Esophagus squamous epithelium (tissue), 4 donors: ENCODE measurements around the gene SMARCA2.

Experiments
- POLR2A ChIP-seq, 4 donors: fragments of 450-650 bp; IDR thresholded peaks; one replicate each; pipeline ENCODE4 v1.6.1; 2017; ENCODE audit warnings: antibody characterized with exemption in 4 of 4, mild to moderate bottlenecking in 4 of 4, moderate library complexity in 3 of 4
- TF ChIP-seq, protein P1 (sequence below), 6 experiments: fragments of 450-650 bp in 4 of 6; fragments of 200-600 bp in 2 of 6; sonication (generic) in 2 of 6; IDR thresholded peaks; one replicate each; pipeline ENCODE4 v1.5.1; 2016 to 2019; ENCODE audit warnings: antibody characterized with exemption in 6 of 6, mild to moderate bottlenecking in 4 of 6, moderate library complexity in 4 of 6

DNA sequence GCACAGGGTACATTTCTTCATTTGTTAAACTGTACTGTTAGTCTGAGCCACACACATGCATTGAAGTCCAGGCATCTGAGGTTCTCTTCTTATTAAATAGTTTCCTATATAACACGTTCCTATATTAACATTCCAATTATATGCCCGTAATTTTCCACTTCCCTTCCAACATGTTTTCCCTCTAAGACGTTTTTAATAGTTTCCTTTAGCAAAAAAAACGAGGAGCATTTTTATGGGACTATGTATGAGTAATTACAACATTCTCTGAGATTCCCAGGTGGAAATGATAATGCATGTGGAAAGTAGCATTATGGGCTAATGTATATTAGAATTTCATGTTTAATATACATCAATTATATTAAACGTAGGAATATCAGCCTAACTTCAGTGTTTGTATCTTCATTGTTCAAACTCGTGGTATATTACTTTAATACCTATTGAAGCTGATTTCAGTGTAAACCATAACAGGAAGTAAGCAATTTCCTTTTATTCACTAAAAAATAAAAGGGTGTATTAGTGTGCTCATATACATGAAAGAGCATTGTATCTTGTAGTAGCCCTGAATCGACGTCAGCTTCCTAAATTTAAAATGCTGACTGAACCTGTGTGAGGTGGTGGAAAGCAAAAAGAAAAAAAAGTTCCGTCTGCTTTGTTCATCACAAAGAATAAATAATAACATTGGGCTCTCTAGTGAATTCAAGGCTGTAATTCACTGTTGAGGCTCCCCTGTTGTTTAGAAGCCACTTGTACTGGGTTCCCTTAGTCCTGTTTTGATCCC is 11.3 kb downstream of the SMARCA2 start:
- TF ChIP-seq, protein P1, sequence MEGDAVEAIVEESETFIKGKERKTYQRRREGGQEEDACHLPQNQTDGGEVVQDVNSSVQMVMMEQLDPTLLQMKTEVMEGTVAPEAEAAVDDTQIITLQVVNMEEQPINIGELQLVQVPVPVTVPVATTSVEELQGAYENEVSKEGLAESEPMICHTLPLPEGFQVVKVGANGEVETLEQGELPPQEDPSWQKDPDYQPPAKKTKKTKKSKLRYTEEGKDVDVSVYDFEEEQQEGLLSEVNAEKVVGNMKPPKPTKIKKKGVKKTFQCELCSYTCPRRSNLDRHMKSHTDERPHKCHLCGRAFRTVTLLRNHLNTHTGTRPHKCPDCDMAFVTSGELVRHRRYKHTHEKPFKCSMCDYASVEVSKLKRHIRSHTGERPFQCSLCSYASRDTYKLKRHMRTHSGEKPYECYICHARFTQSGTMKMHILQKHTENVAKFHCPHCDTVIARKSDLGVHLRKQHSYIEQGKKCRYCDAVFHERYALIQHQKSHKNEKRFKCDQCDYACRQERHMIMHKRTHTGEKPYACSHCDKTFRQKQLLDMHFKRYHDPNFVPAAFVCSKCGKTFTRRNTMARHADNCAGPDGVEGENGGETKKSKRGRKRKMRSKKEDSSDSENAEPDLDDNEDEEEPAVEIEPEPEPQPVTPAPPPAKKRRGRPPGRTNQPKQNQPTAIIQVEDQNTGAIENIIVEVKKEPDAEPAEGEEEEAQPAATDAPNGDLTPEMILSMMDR (IDR thresholded peaks at IDR 0.05), result no peak
- no peak for TF ChIP-seq POLR2A (IDR thresholded peaks at IDR 0.05)
